Dedifferentiated amniotic fluid mesenchymal stem cell (primary cell): Measurements from ENCODE around the gene ZC3H18.

ENCODE experiments used
- DNase-seq: peaks from one replicate; pipeline ENCODE4 v3.0.0-alpha.2; 2016; ENCODE audit errors: extremely low spot score

The ZC3H18 gene

GRCh38 chr16:88549671-88550245, 20.4 kb upstream of the ZC3H18 start:
- DNase-seq, result no peak

GRCh38 chr16:88550246-88550661, 19.9 kb upstream of the ZC3H18 start:
- DNase-seq, result no peak

- no peak for DNase-seq
These were observed 18.0 kb upstream of the ZC3H18 start for GRCh38 chr16:88552166-88552565.

- DNase-seq, result no peak
These were observed 17.4 kb upstream of the ZC3H18 start for GRCh38 chr16:88552815-88553214.

- no peak for DNase-seq
These were observed 16.5 kb upstream of the ZC3H18 start for GRCh38 chr16:88553739-88554138.

GRCh38 chr16:88554711-88555264, 15.4 kb upstream of the ZC3H18 start:
- DNase-seq, result no peak

GRCh38 chr16:88556294-88556988, 13.8 kb upstream of the ZC3H18 start:
- DNase-seq, result no peak

GRCh38 chr16:88558457-88559442, 11.5 kb upstream of the ZC3H18 start:
- DNase-seq, result peak; percentile 32

GRCh38 chr16:88560714-88561484, 9.3 kb upstream of the ZC3H18 start:
- no peak for DNase-seq

- DNase-seq, result peak; percentile 38
These were observed 8.5 kb upstream of the ZC3H18 start for GRCh38 chr16:88561485-88562359.

GRCh38 chr16:88566158-88566557, 4.0 kb upstream of the ZC3H18 start:
- DNase-seq, result peak; percentile 38

- DNase-seq, result no peak
These were observed 1.2 kb upstream of the ZC3H18 start for GRCh38 chr16:88568710-88569613.

GRCh38 chr16:88569614-88569984, 604 bp upstream of the ZC3H18 start:
- no peak for DNase-seq

GRCh38 chr16:88570691-88571092, 489 bp downstream of the ZC3H18 start:
- no peak for DNase-seq

- no peak for DNase-seq
These were observed 5.0 kb downstream of the ZC3H18 start for GRCh38 chr16:88575251-88575650.

GRCh38 chr16:88576307-88576706, 6.1 kb downstream of the ZC3H18 start:
- DNase-seq, result no peak

- DNase-seq, result no peak
These were observed 7.0 kb downstream of the ZC3H18 start for GRCh38 chr16:88577166-88577565.

GRCh38 chr16:88578446-88579313, 8.5 kb downstream of the ZC3H18 start:
- DNase-seq, result no peak
